Ishikawa (cell line): Measurements from ENCODE around the gene CYB561.

Experiments used
- CEBPB ChIP-seq: IDR thresholded peaks from 2 replicates; pipeline ENCODE4 v1.6.1; 2012
- CREB1 ChIP-seq: IDR thresholded peaks from 2 replicates; pipeline ENCODE4 v1.6.1; 2012; ENCODE audit warnings: low read depth
- EGR1 ChIP-seq: IDR thresholded peaks from 2 replicates; pipeline ENCODE4 v1.6.1; 2012
- EP300 ChIP-seq: IDR thresholded peaks from 2 replicates; pipeline ENCODE4 v1.6.1; 2012; ENCODE audit warnings: borderline replicate concordance
- FOXM1 ChIP-seq: IDR thresholded peaks from 2 replicates; pipeline ENCODE4 v1.6.1; 2012; ENCODE audit warnings: low read depth, borderline replicate concordance
- MAX ChIP-seq: IDR thresholded peaks from 2 replicates; pipeline ENCODE4 v1.6.1; 2012
- NFIC ChIP-seq: IDR thresholded peaks from 2 replicates; pipeline ENCODE4 v1.6.1; 2012
- RAD21 ChIP-seq: IDR thresholded peaks from 2 replicates; pipeline ENCODE4 v1.6.1; 2012; ENCODE audit warnings: low read depth
- TAF1 ChIP-seq: IDR thresholded peaks from 2 replicates; pipeline ENCODE4 v1.6.1; 2012; ENCODE audit warnings: low read depth, mild to moderate bottlenecking
- TCF12 ChIP-seq: IDR thresholded peaks from 2 replicates; pipeline ENCODE4 v1.6.1; 2012; ENCODE audit warnings: low read depth
- TEAD4 ChIP-seq: IDR thresholded peaks from 2 replicates; pipeline ENCODE4 v1.6.1; 2012
- YY1 ChIP-seq: IDR thresholded peaks from 2 replicates; pipeline ENCODE4 v1.6.1; 2012; ENCODE audit warnings: low read depth
- ZBTB7A ChIP-seq: IDR thresholded peaks from 2 replicates; pipeline ENCODE4 v1.6.1; 2012; ENCODE audit warnings: low read depth
- TF ChIP-seq, protein P1 (sequence below): IDR thresholded peaks from 2 replicates; pipeline ENCODE4 v1.6.1; 2012; ENCODE audit warnings: low read depth, mild to moderate bottlenecking
- TF ChIP-seq, protein P2 (sequence below): IDR thresholded peaks from 2 replicates; pipeline ENCODE4 v1.6.1; 2012

CYB561 gene

DNA sequence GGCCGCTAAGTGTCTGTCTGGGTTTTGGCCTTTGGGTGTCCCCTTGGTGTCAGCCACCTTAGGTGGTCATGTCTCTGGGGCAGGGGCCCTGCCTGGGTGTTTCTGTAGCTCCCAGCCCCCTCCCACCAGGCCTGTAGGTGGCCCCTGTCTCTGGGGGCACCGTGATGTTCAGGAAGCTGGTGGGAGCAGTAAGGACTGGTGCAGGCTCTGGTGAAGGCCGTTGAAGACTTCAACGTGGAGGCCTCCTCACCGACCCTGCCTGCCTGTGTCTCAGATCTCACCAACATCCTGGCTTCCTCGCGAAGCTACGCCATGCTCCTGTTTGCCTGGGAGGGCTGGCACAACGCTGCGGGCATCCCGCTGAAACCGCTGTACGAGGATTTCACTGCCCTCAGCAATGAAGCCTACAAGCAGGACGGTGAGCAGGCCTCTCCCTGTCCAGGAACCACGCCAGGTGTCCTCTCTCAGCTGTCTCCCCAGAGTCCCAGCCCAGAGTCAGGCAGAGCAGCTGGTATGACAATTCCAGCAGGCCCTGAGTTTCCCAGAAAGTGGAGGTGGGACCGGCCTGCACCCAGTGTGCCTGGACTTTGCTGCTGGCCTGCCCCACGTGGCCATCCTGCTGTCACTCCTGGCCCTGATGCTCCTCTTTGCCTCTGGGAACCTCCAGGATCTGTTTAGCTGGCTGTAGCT, 33.5 kb upstream of the CYB561 start:
- no peak for TF ChIP-seq FOXM1
- TF ChIP-seq MAX: no peak
- no peak for TF ChIP-seq CREB1
- TF ChIP-seq NFIC: no peak
- TF ChIP-seq TAF1: no peak
- no peak for TF ChIP-seq TCF12
- no peak for TF ChIP-seq ZBTB7A
- no peak for TF ChIP-seq RAD21
- no peak for TF ChIP-seq CEBPB
- TF ChIP-seq YY1: no peak
- TF ChIP-seq, protein P1, sequence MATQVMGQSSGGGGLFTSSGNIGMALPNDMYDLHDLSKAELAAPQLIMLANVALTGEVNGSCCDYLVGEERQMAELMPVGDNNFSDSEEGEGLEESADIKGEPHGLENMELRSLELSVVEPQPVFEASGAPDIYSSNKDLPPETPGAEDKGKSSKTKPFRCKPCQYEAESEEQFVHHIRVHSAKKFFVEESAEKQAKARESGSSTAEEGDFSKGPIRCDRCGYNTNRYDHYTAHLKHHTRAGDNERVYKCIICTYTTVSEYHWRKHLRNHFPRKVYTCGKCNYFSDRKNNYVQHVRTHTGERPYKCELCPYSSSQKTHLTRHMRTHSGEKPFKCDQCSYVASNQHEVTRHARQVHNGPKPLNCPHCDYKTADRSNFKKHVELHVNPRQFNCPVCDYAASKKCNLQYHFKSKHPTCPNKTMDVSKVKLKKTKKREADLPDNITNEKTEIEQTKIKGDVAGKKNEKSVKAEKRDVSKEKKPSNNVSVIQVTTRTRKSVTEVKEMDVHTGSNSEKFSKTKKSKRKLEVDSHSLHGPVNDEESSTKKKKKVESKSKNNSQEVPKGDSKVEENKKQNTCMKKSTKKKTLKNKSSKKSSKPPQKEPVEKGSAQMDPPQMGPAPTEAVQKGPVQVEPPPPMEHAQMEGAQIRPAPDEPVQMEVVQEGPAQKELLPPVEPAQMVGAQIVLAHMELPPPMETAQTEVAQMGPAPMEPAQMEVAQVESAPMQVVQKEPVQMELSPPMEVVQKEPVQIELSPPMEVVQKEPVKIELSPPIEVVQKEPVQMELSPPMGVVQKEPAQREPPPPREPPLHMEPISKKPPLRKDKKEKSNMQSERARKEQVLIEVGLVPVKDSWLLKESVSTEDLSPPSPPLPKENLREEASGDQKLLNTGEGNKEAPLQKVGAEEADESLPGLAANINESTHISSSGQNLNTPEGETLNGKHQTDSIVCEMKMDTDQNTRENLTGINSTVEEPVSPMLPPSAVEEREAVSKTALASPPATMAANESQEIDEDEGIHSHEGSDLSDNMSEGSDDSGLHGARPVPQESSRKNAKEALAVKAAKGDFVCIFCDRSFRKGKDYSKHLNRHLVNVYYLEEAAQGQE: no peak
- no peak for TF ChIP-seq TEAD4
- TF ChIP-seq, protein P2, sequence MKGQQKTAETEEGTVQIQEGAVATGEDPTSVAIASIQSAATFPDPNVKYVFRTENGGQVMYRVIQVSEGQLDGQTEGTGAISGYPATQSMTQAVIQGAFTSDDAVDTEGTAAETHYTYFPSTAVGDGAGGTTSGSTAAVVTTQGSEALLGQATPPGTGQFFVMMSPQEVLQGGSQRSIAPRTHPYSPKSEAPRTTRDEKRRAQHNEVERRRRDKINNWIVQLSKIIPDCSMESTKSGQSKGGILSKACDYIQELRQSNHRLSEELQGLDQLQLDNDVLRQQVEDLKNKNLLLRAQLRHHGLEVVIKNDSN: no peak
- TF ChIP-seq EP300: no peak
- no peak for TF ChIP-seq EGR1

GRCh38 chr17:63478814-63479494, 32.8 kb upstream of the CYB561 start:
- TF ChIP-seq RAD21 (peak; percentile 87), EP300 (no peak), TEAD4 (peak; percentile 29; the same call in 1 of the 2 replicates)

- TF ChIP-seq NFIC (no peak), CEBPB (no peak), EGR1 (no peak), FOXM1 (no peak), TEAD4 (no peak), YY1 (no peak), MAX (no peak; the same call in 1 of the 2 replicates)
- TF ChIP-seq, protein P1: no peak
Observed at GRCh38 chr17:63477480-63478440, 31.7 kb upstream of the CYB561 start.

- TF ChIP-seq TAF1 (0 out of 2 replicates have a peak, but pooled peaks have one; percentile 13), CEBPB (no peak), EP300 (no peak), NFIC (no peak), TCF12 (peak; percentile 16; the same call in 1 of the 2 replicates), FOXM1 (no peak), CREB1 (no peak), YY1 (no peak), TEAD4 (no peak), MAX (peak; percentile 77), EGR1 (peak; percentile 60; the same call in 1 of the 2 replicates), RAD21 (no peak; the same call in 1 of the 2 replicates)
- TF ChIP-seq, protein P1: no peak
- TF ChIP-seq, protein P2: no peak
Observed at GRCh38 chr17:63476854-63477479, 30.9 kb upstream of the CYB561 start, which contains the start of gene ACE. TSS of gene ACE (plus strand) at chr17:63477061. CDS start at chr17:63477095, 34 bp downstream.
